ENCODE results near the gene NOMO2. TPM values are rescaled to one million over a fixed set of nuclear protein-coding genes. Genes with fewer than 3 reads are reported as not detected.
"Not testable (repeated sequence)": the region's sequence is repeated elsewhere in the genome, so short reads cannot be mapped to it uniquely, and the experiment has no call there.

NOMO2 gene, protein sequence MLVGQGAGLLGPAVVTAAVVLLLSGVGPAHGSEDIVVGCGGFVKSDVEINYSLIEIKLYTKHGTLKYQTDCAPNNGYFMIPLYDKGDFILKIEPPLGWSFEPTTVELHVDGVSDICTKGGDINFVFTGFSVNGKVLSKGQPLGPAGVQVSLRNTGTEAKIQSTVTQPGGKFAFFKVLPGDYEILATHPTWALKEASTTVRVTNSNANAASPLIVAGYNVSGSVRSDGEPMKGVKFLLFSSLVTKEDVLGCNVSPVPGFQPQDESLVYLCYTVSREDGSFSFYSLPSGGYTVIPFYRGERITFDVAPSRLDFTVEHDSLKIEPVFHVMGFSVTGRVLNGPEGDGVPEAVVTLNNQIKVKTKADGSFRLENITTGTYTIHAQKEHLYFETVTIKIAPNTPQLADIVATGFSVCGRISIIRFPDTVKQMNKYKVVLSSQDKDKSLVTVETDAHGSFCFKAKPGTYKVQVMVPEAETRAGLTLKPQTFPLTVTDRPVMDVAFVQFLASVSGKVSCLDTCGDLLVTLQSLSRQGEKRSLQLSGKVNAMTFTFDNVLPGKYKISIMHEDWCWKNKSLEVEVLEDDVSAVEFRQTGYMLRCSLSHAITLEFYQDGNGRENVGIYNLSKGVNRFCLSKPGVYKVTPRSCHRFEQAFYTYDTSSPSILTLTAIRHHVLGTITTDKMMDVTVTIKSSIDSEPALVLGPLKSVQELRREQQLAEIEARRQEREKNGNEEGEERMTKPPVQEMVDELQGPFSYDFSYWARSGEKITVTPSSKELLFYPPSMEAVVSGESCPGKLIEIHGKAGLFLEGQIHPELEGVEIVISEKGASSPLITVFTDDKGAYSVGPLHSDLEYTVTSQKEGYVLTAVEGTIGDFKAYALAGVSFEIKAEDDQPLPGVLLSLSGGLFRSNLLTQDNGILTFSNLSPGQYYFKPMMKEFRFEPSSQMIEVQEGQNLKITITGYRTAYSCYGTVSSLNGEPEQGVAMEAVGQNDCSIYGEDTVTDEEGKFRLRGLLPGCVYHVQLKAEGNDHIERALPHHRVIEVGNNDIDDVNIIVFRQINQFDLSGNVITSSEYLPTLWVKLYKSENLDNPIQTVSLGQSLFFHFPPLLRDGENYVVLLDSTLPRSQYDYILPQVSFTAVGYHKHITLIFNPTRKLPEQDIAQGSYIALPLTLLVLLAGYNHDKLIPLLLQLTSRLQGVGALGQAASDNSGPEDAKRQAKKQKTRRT
- 10 to 100 TPM; 52.8 to 69.2 (median 57.5) TPM for total RNA-seq

DNA sequence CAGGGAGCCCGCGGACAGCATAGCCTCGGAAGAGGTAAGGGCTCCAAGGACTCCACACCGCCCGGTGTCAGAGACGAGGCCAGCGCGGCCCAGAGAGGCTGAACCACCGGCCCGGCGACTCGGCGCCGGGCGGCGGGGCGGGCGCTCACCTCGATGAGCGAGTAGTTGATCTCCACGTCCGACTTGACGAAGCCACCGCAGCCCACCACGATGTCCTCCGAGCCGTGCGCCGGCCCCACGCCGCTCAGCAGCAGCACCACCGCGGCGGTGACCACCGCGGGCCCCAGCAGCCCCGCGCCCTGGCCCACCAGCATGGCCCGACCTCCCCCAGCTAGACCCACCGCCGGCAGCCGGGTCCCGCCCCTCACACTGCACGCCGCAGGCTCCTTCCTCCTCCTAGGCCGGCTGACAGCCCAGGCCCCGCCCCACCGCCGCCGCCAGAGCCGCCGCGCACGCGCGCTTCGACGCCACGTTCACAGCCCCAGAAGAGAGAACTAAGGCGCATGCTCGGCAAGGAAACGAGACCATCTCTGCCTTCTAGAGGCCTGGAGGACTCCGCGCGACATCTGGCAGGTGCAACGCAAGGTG is at the start of gene NOMO2:
NOMO2 (minus strand) TSS at position 371 of the 588 bp plus-strand sequence; CDS start at position 314, 57 bp downstream.
- TF ChIP-seq, protein P1, sequence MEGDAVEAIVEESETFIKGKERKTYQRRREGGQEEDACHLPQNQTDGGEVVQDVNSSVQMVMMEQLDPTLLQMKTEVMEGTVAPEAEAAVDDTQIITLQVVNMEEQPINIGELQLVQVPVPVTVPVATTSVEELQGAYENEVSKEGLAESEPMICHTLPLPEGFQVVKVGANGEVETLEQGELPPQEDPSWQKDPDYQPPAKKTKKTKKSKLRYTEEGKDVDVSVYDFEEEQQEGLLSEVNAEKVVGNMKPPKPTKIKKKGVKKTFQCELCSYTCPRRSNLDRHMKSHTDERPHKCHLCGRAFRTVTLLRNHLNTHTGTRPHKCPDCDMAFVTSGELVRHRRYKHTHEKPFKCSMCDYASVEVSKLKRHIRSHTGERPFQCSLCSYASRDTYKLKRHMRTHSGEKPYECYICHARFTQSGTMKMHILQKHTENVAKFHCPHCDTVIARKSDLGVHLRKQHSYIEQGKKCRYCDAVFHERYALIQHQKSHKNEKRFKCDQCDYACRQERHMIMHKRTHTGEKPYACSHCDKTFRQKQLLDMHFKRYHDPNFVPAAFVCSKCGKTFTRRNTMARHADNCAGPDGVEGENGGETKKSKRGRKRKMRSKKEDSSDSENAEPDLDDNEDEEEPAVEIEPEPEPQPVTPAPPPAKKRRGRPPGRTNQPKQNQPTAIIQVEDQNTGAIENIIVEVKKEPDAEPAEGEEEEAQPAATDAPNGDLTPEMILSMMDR (IDR thresholded peaks at IDR 0.05; ENCODE audit: low read depth), result not testable (repeated sequence)

DNA sequence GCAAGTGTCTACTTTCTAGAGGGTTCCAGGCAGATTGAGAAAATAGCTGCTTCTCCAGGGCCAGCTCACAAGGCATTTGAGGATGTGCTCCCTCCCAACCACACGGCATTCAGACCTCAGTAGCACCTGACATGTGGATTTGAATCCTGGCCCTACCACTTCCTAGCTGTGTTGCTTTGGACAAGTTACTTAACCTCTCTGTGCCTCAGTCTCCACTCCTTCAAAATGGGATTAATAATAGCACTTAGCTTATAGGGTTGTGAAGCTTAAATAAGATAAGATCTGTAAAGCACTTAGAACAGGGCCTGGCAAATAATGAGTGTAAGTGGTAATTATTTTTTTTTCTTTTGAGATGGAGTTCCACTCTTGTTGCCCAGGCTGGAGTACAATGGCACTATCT is 21.0 kb upstream of the NOMO2 start:
- TF ChIP-seq, protein P1 (IDR thresholded peaks at IDR 0.05; ENCODE audit: low read depth), result no peak

Small RNA genes lying within 50 kb of the gene (small RNA-seq; reads per million reads assigned to genes)
- gene MIR3179-3, result not detected
- gene MIR3179-4, result not detected
- gene MIR3180-3, result not detected
- not detected for gene MIR3670-3
- gene MIR3670-4, result not detected
- not detected for gene MIR6770-3
- 0.49 reads per million for gene RF00019

Other genes starting within 250 kb of the NOMO2 start
- 10 to 100 TPM in 2 of 4 donors, not detected in 2; 18.9 to 25.8 TPM for gene NPIPA8, start 225.4 kb downstream of the NOMO2 start, total RNA-seq
- 1,000 to 10,000 TPM; 1,382 to 2,144 (median 2,003) TPM for gene RPS15A, start 228.2 kb upstream of the NOMO2 start, total RNA-seq
- 100 to 1,000 TPM; 274 to 393 (median 335) TPM for gene ARL6IP1, start 239.5 kb upstream of the NOMO2 start, total RNA-seq